Astrocyte (in vitro differentiated cells and primary cell): ENCODE measurements around the gene SRGAP1.
"Not testable (repeated sequence)": the region's sequence is repeated elsewhere in the genome, so short reads cannot be mapped to it uniquely, and the experiment has no call there.

Experiments
- CTCF ChIP-seq: IDR thresholded peaks from 2 replicates; pipeline ENCODE4 v1.5.1; 2011; ENCODE audit warnings: low read depth, mild to moderate bottlenecking, inconsistent platforms, low read length, moderate library complexity; ENCODE audit not compliant: insufficient read depth
- EZH2 ChIP-seq: IDR thresholded peaks from 2 replicates; pipeline ENCODE4 v1.6.1; 2012; ENCODE audit warnings: mild to moderate bottlenecking, low read length, inconsistent platforms; ENCODE audit not compliant: insufficient read depth

GRCh38 chr12:64130476-64130875, 286.0 kb downstream of the SRGAP1 start:
- not testable (repeated sequence) for TF ChIP-seq CTCF, EZH2
